ENCODE measurements around the gene MLXIP. TPM values are rescaled to one million over a fixed set of nuclear protein-coding genes. Genes with fewer than 3 reads are reported as not detected.

MLXIP gene
- total and polyA plus RNA-seq, 2 experiments from 2014 or later = 16.2 to 23.0 TPM

- H3K4me3 ChIP-seq = no peak overlapping the region
- ATAC-seq (peak; percentile 94), DNase-seq (ENCODE audit: low spot score) (peak; percentile 81)
- no peak overlapping the region for H3K27ac ChIP-seq (ENCODE audit: low read depth)
- H3K27me3 ChIP-seq (ENCODE audit: insufficient read depth) = no peaks in the 10 kb centered on the region
- Mint-ChIP-seq H3K36me3 (ENCODE audit: low read depth) (peaks cover 18% of the 10 kb centered on the region), H3K4me1 (peaks cover 24% of the 10 kb centered on the region), H3K27me3 (ENCODE audit: insufficient read depth, low read depth, poor library complexity) (peaks cover 15% of the 10 kb centered on the region), H3K27ac (no peak overlapping the region), H3K4me3 (no peak overlapping the region), H3K9me3 (no peaks in the 10 kb centered on the region; the same call in 2 of the 3 replicates)
- no peaks in the 10 kb centered on the region; the same call in 1 of the 2 replicates for H3K4me1 ChIP-seq (ENCODE audit: insufficient read depth)
- H4K20me1 ChIP-seq (replicated peaks; ENCODE audit: insufficient read depth) = peaks cover 13% of the 10 kb centered on the region
- no peak overlapping the region for H3K4me2 ChIP-seq
- peaks cover 4% of the 10 kb centered on the region; the same call in 1 of the 2 replicates for H3F3A ChIP-seq (replicated peaks; ENCODE audit: low read depth)
- TF ChIP-seq CREB1 (CRISPR knock-in tag; IDR thresholded peaks at IDR 0.05; ENCODE audit: low read depth) = no peak
- TF ChIP-seq CTCF (conservative IDR thresholded peaks at IDR 0.05; ENCODE audit: low read depth in 2 of 2) = peak; percentile 64 to 76
- peaks cover 31% of the 10 kb centered on the region for H3K79me2 ChIP-seq (replicated peaks; ENCODE audit: insufficient read depth)
- no peak overlapping the region for H2AFZ ChIP-seq
- no peaks in the 10 kb centered on the region for H3K36me3 ChIP-seq (ENCODE audit: insufficient read depth)
- H3K9me2 ChIP-seq (ENCODE audit: insufficient read depth) = no peaks in the 10 kb centered on the region
Measured at GRCh38 chr12:122031342-122032216, 47.0 kb upstream of the MLXIP start.

GRCh38 chr12:122032580-122032979, 46.0 kb upstream of the MLXIP start:
- Histone ChIP-seq H3K9me2 (ENCODE audit: insufficient read depth) (no peaks in the 10 kb centered on the region), H4K20me1 (replicated peaks; ENCODE audit: insufficient read depth) (peaks cover 11% of the 10 kb centered on the region), H2AFZ (no peak overlapping the region), H3K4me2 (no peak overlapping the region), H3K79me2 (replicated peaks; ENCODE audit: insufficient read depth) (peaks cover 21% of the 10 kb centered on the region), H3K4me3 (no peak overlapping the region), H3K27me3 (ENCODE audit: insufficient read depth) (no peaks in the 10 kb centered on the region), H3K4me1 (ENCODE audit: insufficient read depth) (no peaks in the 10 kb centered on the region; the same call in 1 of the 2 replicates), H3K27ac (ENCODE audit: low read depth) (no peak overlapping the region), H3K36me3 (ENCODE audit: insufficient read depth) (no peaks in the 10 kb centered on the region), H3F3A (replicated peaks; ENCODE audit: low read depth) (peaks cover 4% of the 10 kb centered on the region; the same call in 1 of the 2 replicates)
- DNase-seq (ENCODE audit: low spot score) (no peak), ATAC-seq (no peak)
- no peaks in the 10 kb centered on the region; the same call in 2 of the 3 replicates for H3K9me3 Mint-ChIP-seq
- H3K27me3 Mint-ChIP-seq (ENCODE audit: insufficient read depth, low read depth, poor library complexity) = peaks cover 17% of the 10 kb centered on the region
- H3K36me3 Mint-ChIP-seq (ENCODE audit: low read depth) = peaks cover 25% of the 10 kb centered on the region
- peaks cover 20% of the 10 kb centered on the region for H3K4me1 Mint-ChIP-seq
- H3K27ac Mint-ChIP-seq = no peak overlapping the region
- H3K4me3 Mint-ChIP-seq = no peak overlapping the region
- TF ChIP-seq NANOG (IDR thresholded peaks at IDR 0.05; ENCODE audit: borderline replicate concordance) (no peak), CTCF (conservative IDR thresholded peaks at IDR 0.05; ENCODE audit: low read depth in 2 of 2) (no peak), EZH2phosphoT487 (IDR thresholded peaks at IDR 0.05; ENCODE audit: unreplicated experiment) (no peak), CREB1 (CRISPR knock-in tag; IDR thresholded peaks at IDR 0.05; ENCODE audit: low read depth) (no peak), JUNB (IDR thresholded peaks at IDR 0.05; ENCODE audit: unreplicated experiment) (no peak), POLR2AphosphoS5 (IDR thresholded peaks at IDR 0.05; ENCODE audit: low read depth) (no peak), ZNF114 (CRISPR knock-in tag; IDR thresholded peaks at IDR 0.05) (no peak), REST (IDR thresholded peaks at IDR 0.05; ENCODE audit: unreplicated experiment) (no peak), STAT1 (IDR thresholded peaks at IDR 0.05; ENCODE audit: unreplicated experiment) (no peak), EZH2 (IDR thresholded peaks at IDR 0.05; ENCODE audit: low read depth, unreplicated experiment) (no peak), ETS1 (IDR thresholded peaks at IDR 0.05) (no peak), ZNF331 (CRISPR knock-in tag; IDR thresholded peaks at IDR 0.05; ENCODE audit: low read depth) (no peak)
